NCI-H2196 treated with DMSO at 0.1 percent for 48 hours (cell line): Measurements from ENCODE around the gene HNRNPA1L2.
"Not testable (repeated sequence)": the region's sequence is repeated elsewhere in the genome, so short reads cannot be mapped to it uniquely, and the experiment has no call there.

Source experiments
- DNase-seq: peaks from one replicate; lab custom pipeline; 2025; ENCODE audit not compliant: unreplicated experiment; lab: John Stamatoyannopoulos, UW

HNRNPA1L2 gene

DNA sequence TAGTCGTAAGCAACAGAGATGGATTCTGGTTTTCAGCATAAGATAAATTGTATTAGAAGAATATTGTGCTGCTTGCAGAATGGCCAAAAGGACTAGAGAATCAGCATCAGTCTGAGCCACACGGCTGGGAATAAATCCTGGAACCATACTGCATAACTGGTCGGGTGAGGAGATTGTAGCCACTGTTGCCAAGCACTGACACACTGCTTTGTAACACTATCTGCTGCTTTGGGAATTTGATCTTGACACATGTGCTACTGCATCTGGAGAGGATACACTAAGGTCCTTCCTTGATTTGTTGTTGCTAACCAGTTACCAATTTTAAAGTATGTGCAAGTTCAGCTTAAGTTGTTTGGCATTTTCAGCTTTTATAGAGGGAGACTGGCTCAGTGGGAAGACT, 1.9 kb downstream of the HNRNPA1L2 start:
- DNase-seq = no peak

DNA sequence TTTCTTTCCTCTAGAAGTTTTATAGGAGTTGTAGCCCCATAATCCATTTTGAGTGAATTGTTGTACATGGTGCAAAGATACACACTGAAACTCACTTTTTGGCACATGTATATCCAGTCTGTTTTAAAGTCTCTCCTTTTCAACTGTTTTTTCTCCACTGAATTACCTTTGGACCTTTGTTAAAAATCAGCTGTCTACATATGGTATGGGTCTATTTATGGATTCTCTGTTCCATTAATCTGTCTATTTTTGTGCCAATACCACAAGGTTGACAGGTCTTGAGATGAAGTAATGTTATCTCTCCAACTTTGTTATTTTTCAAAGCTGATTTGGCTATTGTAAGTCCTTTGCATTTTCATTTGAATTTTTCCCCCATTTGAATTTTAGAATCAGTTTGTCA, 4.7 kb downstream of the HNRNPA1L2 start:
- no peak for DNase-seq

DNA sequence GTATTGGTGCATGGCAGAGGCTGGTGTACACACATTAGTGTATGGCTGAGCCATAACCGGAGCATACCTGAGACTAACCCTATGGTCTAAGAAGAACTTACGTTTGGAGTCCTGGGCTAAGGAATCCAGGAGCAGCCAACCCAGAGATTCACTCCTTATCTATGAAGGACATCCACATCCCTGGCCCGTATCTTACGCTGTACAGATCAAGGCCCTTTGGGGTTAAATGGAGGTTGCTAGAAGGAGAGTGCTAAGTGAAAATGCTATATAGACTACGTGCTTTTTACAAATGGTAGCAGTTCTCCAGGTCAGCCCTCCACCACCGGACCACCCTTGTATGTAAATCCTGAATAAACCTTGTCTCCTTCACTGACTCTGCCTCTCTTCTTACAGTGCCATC, 8.5 kb downstream of the HNRNPA1L2 start:
- DNase-seq = no peak

DNA sequence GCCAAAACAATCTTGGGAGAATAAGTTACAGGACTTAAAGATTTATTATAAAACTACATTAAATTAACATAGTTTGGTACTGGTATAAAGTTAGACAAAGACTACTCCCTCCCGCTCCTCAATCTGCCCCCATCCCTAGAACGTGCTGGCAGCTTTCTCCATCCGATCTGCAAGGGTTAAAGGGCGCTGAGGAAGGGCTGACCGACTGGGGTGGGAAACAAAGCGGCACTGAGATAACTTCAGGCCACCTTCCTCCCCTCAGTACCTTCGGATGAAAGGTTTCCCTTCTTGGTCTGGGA, 9.6 kb downstream of the HNRNPA1L2 start:
- no peak for DNase-seq

DNA sequence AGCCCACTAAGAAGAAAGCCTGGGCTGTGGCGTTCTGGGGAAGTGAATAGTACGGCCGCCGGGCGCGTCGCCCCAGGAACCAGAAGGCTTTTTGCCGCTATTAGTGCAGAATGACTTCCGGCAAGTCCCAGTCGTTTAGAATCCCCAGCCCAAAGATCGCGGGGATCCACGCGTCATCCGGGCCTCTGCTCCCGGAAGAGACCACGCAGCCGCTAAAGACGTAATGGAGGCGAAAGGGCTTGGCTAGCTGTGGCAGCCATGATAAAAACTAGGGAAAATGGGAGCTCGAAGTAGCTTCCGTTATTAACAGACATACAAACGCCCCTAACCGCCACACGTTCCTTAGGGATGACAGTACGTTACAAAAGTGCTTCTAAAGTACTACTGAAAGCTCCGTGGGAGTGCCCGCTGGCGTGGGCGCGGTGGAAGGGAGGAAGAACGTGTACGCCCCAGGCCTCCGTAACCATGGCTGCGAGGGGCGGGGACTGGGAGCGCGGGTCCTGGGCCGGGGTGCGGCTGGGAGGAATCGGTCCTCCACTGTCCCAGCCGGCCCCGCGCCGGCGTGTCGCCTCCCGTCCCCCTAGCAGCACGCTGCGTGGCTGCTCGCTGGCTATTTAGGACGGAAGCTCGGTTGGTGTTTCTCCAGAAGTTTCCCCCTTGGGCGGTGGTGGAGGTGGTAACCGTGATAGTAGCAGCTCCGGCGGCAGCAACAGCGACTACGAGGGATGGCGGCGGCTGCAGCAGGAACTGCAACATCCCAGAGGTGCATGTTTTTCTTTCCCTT, 10.2 kb downstream of the HNRNPA1L2 start, which contains the start of gene SUGT1:
Gene SUGT1, plus strand, starts transcription at position 641 of the 784 bp plus-strand sequence. Its CDS starts 85 bp downstream, at position 726.
- peak; percentile 85 for DNase-seq

DNA sequence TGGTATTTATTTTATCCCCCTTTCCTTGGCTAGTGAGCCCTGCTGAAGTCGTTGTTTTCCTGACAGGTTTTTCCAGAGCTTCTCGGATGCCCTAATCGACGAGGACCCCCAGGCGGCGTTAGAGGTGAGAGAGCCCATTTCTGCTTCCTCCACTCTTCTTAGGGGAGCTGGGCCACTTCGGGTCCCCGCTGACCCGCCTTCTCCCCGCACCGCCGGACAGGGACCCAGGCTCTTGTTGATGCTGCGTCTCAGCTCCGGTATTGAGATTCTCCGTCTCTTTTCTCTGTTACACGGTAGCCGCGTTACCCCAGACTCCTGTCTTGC, 10.7 kb downstream of the HNRNPA1L2 start:
- DNase-seq = no peak

DNA sequence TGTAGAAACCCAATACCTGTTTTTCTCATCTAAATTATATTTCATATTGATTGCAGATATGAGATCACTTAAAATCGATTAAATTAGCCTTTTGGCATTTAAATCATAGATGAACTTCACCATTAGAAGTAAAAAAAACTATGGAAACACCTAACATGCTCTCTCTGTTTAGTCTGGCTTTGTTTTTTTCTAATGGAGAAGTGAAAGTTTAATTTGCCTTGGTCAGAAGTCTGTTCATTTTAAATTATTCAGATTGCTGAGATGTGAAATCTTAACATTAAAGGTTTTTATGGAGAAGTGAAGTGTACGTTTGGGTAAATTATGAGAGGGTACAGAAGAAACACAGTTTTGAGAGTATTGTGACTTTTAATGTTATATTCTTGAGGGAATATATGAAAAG, 17.1 kb downstream of the HNRNPA1L2 start:
- no peak for DNase-seq

DNA sequence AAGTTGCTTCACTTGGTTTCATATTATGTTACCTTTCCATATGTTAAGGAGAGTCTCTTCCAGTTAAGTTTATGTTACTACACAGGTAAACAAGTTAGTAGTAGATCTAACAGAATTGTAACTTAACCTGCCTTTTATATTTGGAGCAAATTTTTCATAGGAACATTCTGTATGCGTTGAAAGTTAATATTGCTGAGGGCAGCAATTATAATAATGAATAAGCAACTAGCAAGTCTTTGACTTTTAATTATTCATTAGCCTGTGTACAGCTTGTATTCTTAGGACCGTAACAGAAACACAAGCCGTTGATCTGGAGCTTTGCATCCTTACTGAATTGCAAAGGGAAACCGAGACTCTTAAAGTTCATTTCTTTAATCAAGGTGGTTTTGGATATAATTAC, 22.0 kb downstream of the HNRNPA1L2 start:
- no peak for DNase-seq

DNA sequence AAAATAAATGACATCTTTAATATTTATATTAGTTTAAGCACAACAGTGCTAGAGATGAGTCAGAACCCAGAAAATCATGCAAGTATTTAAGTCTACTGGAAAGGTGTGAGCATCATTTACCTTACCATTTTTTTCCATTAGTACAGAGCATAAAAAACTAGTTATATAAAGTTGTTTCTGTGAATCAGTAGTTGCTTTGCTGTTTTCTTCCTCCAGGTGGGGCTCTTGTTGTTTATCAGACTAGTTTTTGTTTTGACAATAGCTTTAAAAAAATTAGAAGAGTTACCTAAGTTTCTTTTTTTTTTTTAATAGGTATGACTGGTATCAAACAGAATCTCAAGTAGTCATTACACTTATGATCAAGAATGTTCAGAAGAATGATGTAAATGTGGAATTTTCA, 23.1 kb downstream of the HNRNPA1L2 start:
- DNase-seq = peak; percentile 3

DNA sequence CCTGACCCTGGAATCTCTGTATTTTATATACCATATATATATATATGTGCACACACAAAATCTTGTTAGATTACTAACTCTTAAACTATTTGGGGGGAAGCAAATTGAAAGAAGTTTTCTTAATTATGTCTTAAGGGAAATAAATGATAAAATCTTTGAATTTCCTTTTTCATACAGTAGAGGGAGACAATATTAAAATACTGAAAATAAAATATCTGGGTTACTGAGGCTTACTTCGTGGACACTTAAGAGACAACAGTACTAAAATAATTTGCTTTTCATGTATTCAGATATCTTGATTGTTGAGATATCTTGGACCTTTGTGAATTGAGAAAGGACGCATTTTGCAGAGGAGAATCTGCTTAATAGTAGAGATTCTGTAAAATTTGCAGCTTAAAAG, 27.4 kb downstream of the HNRNPA1L2 start:
- no peak for DNase-seq

DNA sequence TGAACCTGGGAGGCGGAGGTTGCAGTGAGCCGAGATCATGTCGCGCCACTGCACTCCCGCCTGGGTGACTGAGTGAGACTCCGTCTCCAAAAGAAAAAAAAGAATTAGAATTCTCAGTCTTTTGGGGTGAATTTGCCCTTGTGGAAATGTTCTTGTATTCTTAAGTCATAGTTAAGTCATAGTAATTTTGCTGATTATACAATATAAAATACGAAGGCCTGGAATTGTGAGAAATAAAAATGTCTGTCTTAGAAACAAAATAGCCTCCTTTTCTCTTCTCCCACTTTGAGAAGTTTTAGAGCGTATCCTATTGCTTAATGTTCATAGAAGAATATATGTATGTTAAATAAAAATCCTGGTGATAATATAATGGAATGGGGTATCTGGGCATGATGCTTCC, 28.5 kb downstream of the HNRNPA1L2 start:
- no peak for DNase-seq

DNA sequence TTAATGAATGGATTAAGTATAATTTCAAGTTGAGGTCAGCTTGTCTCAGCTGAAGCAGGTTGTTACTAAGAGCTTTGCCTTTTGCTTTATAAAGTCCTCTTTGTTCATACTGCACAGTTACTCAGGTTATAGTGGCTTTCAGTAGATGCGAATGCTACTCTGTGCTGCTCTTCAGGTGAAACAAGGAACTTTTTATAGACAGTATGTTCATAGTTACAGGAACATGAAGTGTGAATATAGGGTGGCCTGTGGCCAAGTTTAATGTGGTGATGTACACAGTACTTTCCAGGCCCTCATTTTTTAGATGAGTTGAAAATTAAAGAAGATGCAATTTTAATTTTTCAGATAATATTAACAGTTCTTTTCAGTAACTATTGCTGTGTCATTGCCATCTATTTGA, 31.2 kb downstream of the HNRNPA1L2 start:
- no peak for DNase-seq

DNA sequence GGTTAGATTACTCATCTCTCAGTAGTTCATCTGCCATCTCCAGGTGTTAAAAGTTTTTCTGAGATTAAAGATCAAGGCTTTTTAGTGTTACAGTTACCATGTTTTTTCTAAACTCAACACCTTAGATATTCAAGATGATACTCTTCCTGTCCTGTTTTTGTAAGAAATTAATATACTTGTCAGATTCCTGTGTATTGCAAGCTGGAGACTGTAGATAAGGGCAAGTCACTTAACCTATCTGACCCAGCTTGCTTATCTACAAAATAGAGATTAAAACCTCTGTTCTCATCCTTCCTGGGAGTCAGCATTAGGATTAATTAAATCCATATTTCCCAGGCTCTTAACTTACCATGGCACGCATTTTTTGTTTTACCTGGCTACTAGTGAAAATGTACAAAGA, 35.6 kb downstream of the HNRNPA1L2 start:
- DNase-seq = no peak

DNA sequence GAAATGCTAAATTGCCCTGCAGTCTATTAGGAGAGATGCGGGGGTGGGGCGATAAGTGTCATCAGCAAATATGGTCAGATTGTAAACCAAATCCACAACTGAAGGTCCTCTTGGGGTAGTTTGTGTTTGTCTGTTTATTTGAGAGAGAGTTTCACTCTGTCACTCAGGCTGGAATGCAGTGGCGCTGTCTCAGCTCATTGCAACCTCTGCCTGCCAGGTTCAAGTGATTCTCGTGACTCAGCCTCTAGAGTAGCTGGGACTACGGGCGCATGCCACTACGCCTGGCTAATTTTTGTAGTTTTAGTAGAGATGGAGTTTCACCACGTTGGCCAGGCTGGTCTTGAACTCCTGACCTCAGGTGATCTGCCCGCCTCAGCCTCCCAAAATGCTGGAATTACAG, 43.6 kb downstream of the HNRNPA1L2 start:
- DNase-seq = not testable (repeated sequence)

DNA sequence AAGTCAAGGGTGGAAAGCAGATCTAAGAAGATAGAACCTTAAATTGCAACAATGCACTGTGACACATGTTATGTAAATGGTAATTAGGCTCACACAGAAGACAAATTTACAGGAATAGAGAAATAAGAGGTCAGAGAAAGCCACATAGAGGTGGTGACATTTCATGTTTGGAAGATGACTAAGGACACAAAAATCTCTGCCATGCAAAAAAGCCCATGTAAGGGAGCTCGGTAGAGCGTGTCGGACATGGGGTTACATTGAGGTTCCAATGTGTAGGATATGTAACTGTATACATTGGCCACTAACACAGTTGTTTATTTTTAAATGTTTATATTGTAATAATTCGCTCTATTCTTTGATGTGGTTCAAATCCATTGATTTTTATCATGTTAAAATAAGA, 44.1 kb downstream of the HNRNPA1L2 start:
- DNase-seq = no peak
